Suprapubic skin (tissue), 4 donors: ENCODE results near the gene PDS5A.

Experiments used
- EP300 ChIP-seq: sonication (generic); formaldehyde crosslinking; IDR thresholded peaks from one replicate; pipeline ENCODE4 v1.6.1; 2017; ENCODE audit warnings: antibody characterized with exemption
- POLR2AphosphoS5 ChIP-seq, 3 donors: sonication (generic); formaldehyde crosslinking; IDR thresholded peaks; one replicate each; pipeline ENCODE4 v1.6.1; 2017; ENCODE audit warnings: antibody characterized with exemption in 3 of 3
- TF ChIP-seq, protein P1 (sequence below), 2 donors: fragments of 200-600 bp in 1 of 2; fragments of 450-650 bp in 1 of 2; sonication (generic) in 1 of 2; IDR thresholded peaks; one replicate each; pipeline ENCODE4 v1.5.1; 2016 to 2019; ENCODE audit warnings: antibody characterized with exemption in 2 of 2, mild to moderate bottlenecking in 1 of 2, moderate library complexity in 1 of 2

DNA sequence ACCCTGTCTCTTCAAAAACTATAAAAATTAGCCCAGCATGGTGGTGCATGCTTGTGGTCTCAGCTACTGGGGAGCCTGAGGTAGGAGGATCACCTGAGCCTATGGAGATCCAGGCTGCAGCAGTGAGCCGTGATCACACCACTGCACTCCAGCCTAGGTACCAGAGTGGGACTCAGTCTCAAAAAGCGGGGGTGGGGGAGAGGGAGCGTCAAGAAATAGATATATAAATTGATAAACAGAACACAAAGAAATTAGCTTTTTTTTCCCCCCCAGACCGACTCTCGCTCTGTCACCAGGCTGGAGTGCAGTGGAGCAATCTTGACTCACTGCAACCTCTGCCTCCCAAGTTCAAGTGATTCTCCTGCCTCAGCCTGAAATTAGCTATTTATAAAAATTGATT, 14.1 kb downstream of the PDS5A start:
- TF ChIP-seq POLR2AphosphoS5 (IDR thresholded peaks at IDR 0.05) (no peak), EP300 (no peak)
- TF ChIP-seq, protein P1, sequence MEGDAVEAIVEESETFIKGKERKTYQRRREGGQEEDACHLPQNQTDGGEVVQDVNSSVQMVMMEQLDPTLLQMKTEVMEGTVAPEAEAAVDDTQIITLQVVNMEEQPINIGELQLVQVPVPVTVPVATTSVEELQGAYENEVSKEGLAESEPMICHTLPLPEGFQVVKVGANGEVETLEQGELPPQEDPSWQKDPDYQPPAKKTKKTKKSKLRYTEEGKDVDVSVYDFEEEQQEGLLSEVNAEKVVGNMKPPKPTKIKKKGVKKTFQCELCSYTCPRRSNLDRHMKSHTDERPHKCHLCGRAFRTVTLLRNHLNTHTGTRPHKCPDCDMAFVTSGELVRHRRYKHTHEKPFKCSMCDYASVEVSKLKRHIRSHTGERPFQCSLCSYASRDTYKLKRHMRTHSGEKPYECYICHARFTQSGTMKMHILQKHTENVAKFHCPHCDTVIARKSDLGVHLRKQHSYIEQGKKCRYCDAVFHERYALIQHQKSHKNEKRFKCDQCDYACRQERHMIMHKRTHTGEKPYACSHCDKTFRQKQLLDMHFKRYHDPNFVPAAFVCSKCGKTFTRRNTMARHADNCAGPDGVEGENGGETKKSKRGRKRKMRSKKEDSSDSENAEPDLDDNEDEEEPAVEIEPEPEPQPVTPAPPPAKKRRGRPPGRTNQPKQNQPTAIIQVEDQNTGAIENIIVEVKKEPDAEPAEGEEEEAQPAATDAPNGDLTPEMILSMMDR (IDR thresholded peaks at IDR 0.05): no peak
